ENCODE data around the gene SOX3.

SOX3 gene

GRCh38 chrX:140504371-140505324, at the start of gene SOX3:
TSS of gene SOX3 (minus strand) at chrX:140505069. CDS start at chrX:140505060, 9 bp downstream.
- DNase-seq, result no peak

GRCh38 chrX:140548985-140549384, 44.1 kb upstream of the SOX3 start:
- no peak for DNase-seq

- no peak for DNase-seq
Observed at GRCh38 chrX:140526171-140526570, 21.3 kb upstream of the SOX3 start.

GRCh38 chrX:140525448-140525847, 20.6 kb upstream of the SOX3 start:
- DNase-seq, result no peak

GRCh38 chrX:140524556-140524955, 19.7 kb upstream of the SOX3 start:
- DNase-seq, result no peak

- no peak for DNase-seq
Observed at GRCh38 chrX:140521393-140521792, 16.5 kb upstream of the SOX3 start.

GRCh38 chrX:140514554-140514953, 9.7 kb upstream of the SOX3 start:
- no peak for DNase-seq

- DNase-seq, result no peak
Observed at GRCh38 chrX:140510895-140511295, 6.0 kb upstream of the SOX3 start.

GRCh38 chrX:140510306-140510676, 5.4 kb upstream of the SOX3 start:
- DNase-seq, result no peak

GRCh38 chrX:140509468-140510305, 4.8 kb upstream of the SOX3 start:
- no peak for DNase-seq

- no peak for DNase-seq
Observed at GRCh38 chrX:140508958-140509357, 4.1 kb upstream of the SOX3 start.

- no peak for DNase-seq
Observed at GRCh38 chrX:140507982-140508305, 3.1 kb upstream of the SOX3 start.

- DNase-seq, result no peak
Observed at GRCh38 chrX:140507223-140507981, 2.5 kb upstream of the SOX3 start.

- DNase-seq, result no peak
Observed at GRCh38 chrX:140505421-140506337, 810 bp upstream of the SOX3 start.

GRCh38 chrX:140503714-140504351, 1.0 kb downstream of the SOX3 start:
- DNase-seq, result no peak

- no peak for DNase-seq
Observed at GRCh38 chrX:140503238-140503601, 1.6 kb downstream of the SOX3 start.

GRCh38 chrX:140502491-140503237, 2.2 kb downstream of the SOX3 start:
- DNase-seq, result no peak

GRCh38 chrX:140501940-140502468, 2.9 kb downstream of the SOX3 start:
- no peak for DNase-seq

- no peak for DNase-seq
Observed at GRCh38 chrX:140501321-140501720, 3.5 kb downstream of the SOX3 start.

- DNase-seq, result no peak
Observed at GRCh38 chrX:140500441-140500840, 4.4 kb downstream of the SOX3 start.

GRCh38 chrX:140495739-140496138, 9.1 kb downstream of the SOX3 start:
- no peak for DNase-seq
